Peyer's patch (tissue), 4 donors: ENCODE data around the gene RAB8A. TPM values are rescaled to one million over a fixed set of nuclear protein-coding genes. Genes with fewer than 3 reads are reported as not detected.
"Not testable (repeated sequence)": the region's sequence is repeated elsewhere in the genome, so short reads cannot be mapped to it uniquely, and the experiment has no call there.

ENCODE experiments used
- DNase-seq, 3 donors: peaks; one replicate each; pipeline ENCODE4 v3.0.0-alpha.2; 2017 to 2019
- H3K27ac ChIP-seq, 4 donors: fragments of 200-600 bp; sonication (generic); one replicate each; pipeline ENCODE4 v1.5.1; 2016 to 2019
- H3K27me3 ChIP-seq, 2 donors: fragments of 200-600 bp; sonication (generic); one replicate each; pipeline ENCODE4 v1.5.1; 2019
- H3K36me3 ChIP-seq, 3 donors: fragments of 200-600 bp; sonication (generic); one replicate each; pipeline ENCODE4 v1.5.1; 2016 to 2019
- H3K4me1 ChIP-seq, 4 donors: fragments of 200-600 bp; sonication (generic); one replicate each; pipeline ENCODE4 v1.5.1; 2016 to 2019
- H3K4me3 ChIP-seq, 4 donors: fragments of 200-600 bp; sonication (generic); 1 replicate in 3 of 4; 2 replicates in 1 of 4; pipeline ENCODE4 v1.5.1; 2016 to 2019; ENCODE audit warnings: mild to moderate bottlenecking in 1 of 4
- H3K9me3 ChIP-seq, 4 donors: fragments of 200-600 bp; sonication (generic); one replicate each; pipeline ENCODE4 v1.5.1; 2016 to 2019; ENCODE audit warnings: mild to moderate bottlenecking in 1 of 4
- CTCF ChIP-seq, 6 experiments: fragments of 450-650 bp in 4 of 6; fragments of 200-600 bp in 2 of 6; sonication (generic) in 1 of 6; IDR thresholded peaks; one replicate each; pipeline ENCODE4 v1.5.1; 2017 to 2019; ENCODE audit warnings: antibody characterized with exemption in 6 of 6, mild to moderate bottlenecking in 3 of 6, moderate library complexity in 1 of 6
- POLR2A ChIP-seq, 2 donors: fragments of 450-650 bp; IDR thresholded peaks; one replicate each; pipeline ENCODE4 v1.5.1; 2017; ENCODE audit warnings: antibody characterized with exemption in 2 of 2, mild to moderate bottlenecking in 2 of 2, moderate library complexity in 2 of 2
- total RNA-seq, 4 donors: library from RNA; depleted of rRNA; stranded (reverse); fragments of >200 nt; gene quantifications; one replicate each; pipeline ENCODE4 v1.1.0, GENCODE V29; 2016

RAB8A gene
- total RNA-seq, 4 donors from 2014 or later = 53.6 to 138 (median 113) TPM

- TF ChIP-seq POLR2A (IDR thresholded peaks at IDR 0.05) (no peak), CTCF (IDR thresholded peaks at IDR 0.05) (no peak)
- no peak overlapping the region for H3K4me3 ChIP-seq
- H3K9me3 ChIP-seq = no peaks in the 10 kb centered on the region
- no peaks in the 10 kb centered on the region for H3K4me1 ChIP-seq
- no peak for DNase-seq
- H3K27me3 ChIP-seq = no peaks in the 10 kb centered on the region
- peak overlapping the region in 1 of 4 donors; percentile 30 for H3K27ac ChIP-seq
- no peaks in the 10 kb centered on the region for H3K36me3 ChIP-seq
These were observed 56.9 kb downstream of the RAB8A start for GRCh38 chr19:16168465-16169081.

- H3K4me1 ChIP-seq = no peaks in the 10 kb centered on the region
- no peak overlapping the region for H3K4me3 ChIP-seq
- H3K27ac ChIP-seq = no peak overlapping the region
- H3K36me3 ChIP-seq = no peaks in the 10 kb centered on the region
- no peaks in the 10 kb centered on the region for H3K9me3 ChIP-seq
- TF ChIP-seq POLR2A (IDR thresholded peaks at IDR 0.05) = no peak
- no peak for TF ChIP-seq CTCF (IDR thresholded peaks at IDR 0.05)
- H3K27me3 ChIP-seq = no peaks in the 10 kb centered on the region
- DNase-seq = no peak
These were observed 58.4 kb downstream of the RAB8A start for GRCh38 chr19:16170134-16170533.

GRCh38 chr19:16175954-16176353 lies 64.3 kb downstream of the RAB8A start:
- TF ChIP-seq POLR2A (IDR thresholded peaks at IDR 0.05) (no peak), CTCF (IDR thresholded peaks at IDR 0.05) (no peak)
- Histone ChIP-seq H3K4me1 (no peaks in the 10 kb centered on the region), H3K27ac (no peak overlapping the region), H3K9me3 (peaks cover 0 to 4% (median 0%) of the 10 kb centered on the region in 4 donors), H3K4me3 (no peak overlapping the region), H3K27me3 (no peaks in the 10 kb centered on the region), H3K36me3 (no peaks in the 10 kb centered on the region)
- no peak for DNase-seq

GRCh38 chr19:16178866-16179265 lies 67.2 kb downstream of the RAB8A start:
- not testable (repeated sequence) for H3K27me3 ChIP-seq, H3K36me3 ChIP-seq, H3K4me3 ChIP-seq, DNase-seq, H3K4me1 ChIP-seq, H3K27ac ChIP-seq, H3K9me3 ChIP-seq

GRCh38 chr19:16180611-16181010 lies 68.9 kb downstream of the RAB8A start:
- TF ChIP-seq CTCF (IDR thresholded peaks at IDR 0.05) (no peak), POLR2A (IDR thresholded peaks at IDR 0.05) (no peak)

More at GRCh38 chr19:16180611-16181010, 68.9 kb downstream of the RAB8A start:
- Histone ChIP-seq H3K27ac (no peak overlapping the region), H3K36me3 (no peaks in the 10 kb centered on the region), H3K4me1 (peaks cover 0 to 3% (median 0%) of the 10 kb centered on the region in 4 donors), H3K9me3 (peaks cover 0 to under 1% (median 0%) of the 10 kb centered on the region in 4 donors), H3K27me3 (no peaks in the 10 kb centered on the region), H3K4me3 (no peak overlapping the region)
- DNase-seq = no peak

Other genes starting within 250 kb of the RAB8A start
- gene CYP4F2, start 213.8 kb upstream of the RAB8A start, total RNA-seq = 100 to 1,000 TPM in 3 of 4 donors, 10 to 100 TPM in 1; 19.8 to 915 (median 698) TPM
- gene CYP4F11, start 177.4 kb upstream of the RAB8A start, total RNA-seq = 10 to 100 TPM in 3 of 4 donors, not detected in 1; 42.0 to 65.3 (median 49.5) TPM
- gene OR10H4, start 162.9 kb upstream of the RAB8A start, total RNA-seq = not detected
- gene TPM4, start 35.4 kb upstream of the RAB8A start, total RNA-seq = 100 to 1,000 TPM; 125 to 423 (median 139) TPM
- gene HSH2D, start 31.8 kb downstream of the RAB8A start, total RNA-seq = 100 to 1,000 TPM in 1 of 4 donors, 10 to 100 TPM in 3; 28.0 to 111 (median 58.8) TPM
- not detected for gene CIB3, start 61.6 kb downstream of the RAB8A start, total RNA-seq
- 100 to 1,000 TPM in 2 of 4 donors, 10 to 100 TPM in 2; 88.0 to 116 (median 102) TPM for gene FAM32A, start 73.5 kb downstream of the RAB8A start, total RNA-seq
- gene AP1M1, start 86.0 kb downstream of the RAB8A start, total RNA-seq = 10 to 100 TPM; 52.7 to 83.9 (median 62.8) TPM
- 100 to 1,000 TPM in 1 of 4 donors, 10 to 100 TPM in 3; 12.1 to 129 (median 37.2) TPM for gene KLF2, start 212.9 kb downstream of the RAB8A start, total RNA-seq